ENCODE measurements around the gene COBL.

Gene COBL

DNA sequence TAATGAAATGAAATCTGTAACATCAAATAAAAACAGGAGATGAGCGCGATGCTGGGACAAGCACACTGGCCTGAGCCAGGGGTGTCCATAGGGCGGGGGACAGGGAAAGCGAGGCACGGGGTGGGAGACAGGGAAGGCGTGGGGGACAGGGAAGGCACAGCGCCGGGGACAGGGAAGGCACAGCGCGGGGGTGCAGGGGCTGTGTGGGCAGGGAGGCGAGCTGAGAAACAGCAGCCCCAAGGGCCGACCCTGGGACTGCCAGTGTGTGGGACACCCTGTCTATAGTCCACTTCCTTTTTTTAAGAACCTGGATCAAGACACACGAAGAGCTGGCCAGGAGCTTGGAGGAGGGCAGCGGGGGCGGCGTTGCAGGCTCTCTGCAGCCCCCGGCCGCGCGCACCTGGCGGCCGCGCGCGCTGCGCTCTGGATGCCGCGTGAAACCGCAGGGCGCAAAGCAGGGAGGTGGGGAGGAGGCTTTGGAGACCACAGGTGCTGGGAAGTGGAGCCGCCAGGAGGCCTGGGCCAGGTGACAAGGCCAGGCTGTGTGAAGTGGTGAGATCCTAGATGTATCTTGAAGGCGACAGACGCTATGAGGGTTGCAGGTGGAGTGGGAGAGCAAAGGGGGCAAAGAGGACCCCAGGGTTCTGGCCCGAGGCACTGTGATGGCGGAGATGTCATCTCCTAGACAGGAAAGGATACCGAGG, 157.7 kb downstream of the COBL start:
- Histone ChIP-seq H2AFZ (no peak overlapping the region), H3K4me3 (ENCODE audit: low read depth, low read length) (no peak overlapping the region), H3K4me1 (peaks cover 7% of the 10 kb centered on the region), H3K27ac (no peak overlapping the region), H3K9me3 (ENCODE audit: control insufficient read depth, low read length) (no peaks in the 10 kb centered on the region), H3K4me2 (ENCODE audit: low read length) (no peak overlapping the region), H3K27me3 (ENCODE audit: control insufficient read depth, insufficient read depth, low read length) (no peaks in the 10 kb centered on the region), H3K36me3 (ENCODE audit: control insufficient read depth, insufficient read depth, low read length) (no peaks in the 10 kb centered on the region), H3K79me2 (peaks cover 20% of the 10 kb centered on the region), H3K9ac (no peak overlapping the region)
- TF ChIP-seq, protein P1, sequence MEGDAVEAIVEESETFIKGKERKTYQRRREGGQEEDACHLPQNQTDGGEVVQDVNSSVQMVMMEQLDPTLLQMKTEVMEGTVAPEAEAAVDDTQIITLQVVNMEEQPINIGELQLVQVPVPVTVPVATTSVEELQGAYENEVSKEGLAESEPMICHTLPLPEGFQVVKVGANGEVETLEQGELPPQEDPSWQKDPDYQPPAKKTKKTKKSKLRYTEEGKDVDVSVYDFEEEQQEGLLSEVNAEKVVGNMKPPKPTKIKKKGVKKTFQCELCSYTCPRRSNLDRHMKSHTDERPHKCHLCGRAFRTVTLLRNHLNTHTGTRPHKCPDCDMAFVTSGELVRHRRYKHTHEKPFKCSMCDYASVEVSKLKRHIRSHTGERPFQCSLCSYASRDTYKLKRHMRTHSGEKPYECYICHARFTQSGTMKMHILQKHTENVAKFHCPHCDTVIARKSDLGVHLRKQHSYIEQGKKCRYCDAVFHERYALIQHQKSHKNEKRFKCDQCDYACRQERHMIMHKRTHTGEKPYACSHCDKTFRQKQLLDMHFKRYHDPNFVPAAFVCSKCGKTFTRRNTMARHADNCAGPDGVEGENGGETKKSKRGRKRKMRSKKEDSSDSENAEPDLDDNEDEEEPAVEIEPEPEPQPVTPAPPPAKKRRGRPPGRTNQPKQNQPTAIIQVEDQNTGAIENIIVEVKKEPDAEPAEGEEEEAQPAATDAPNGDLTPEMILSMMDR (IDR thresholded peaks at IDR 0.05) = no peak

DNA sequence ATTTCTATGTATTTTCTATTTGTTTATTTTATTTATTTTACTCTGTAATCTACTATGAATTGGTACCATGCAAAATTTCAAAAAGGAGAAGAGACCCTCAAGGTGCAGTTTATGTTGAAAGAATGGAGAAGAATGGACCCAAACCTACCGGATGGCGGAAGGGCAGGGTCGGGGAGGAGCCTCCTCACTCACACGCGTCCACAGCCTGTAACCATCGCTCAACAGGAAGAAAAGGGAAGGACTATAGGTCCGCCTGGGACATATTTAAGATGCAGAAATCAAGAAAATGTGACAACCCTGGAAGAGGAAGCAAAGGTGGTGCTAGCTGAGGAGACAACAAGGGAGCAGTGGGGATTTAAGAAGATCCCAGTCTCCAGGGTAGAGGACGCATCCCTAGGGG, 158.4 kb downstream of the COBL start:
- no peak overlapping the region for H3K9ac ChIP-seq
- TF ChIP-seq, protein P1 (IDR thresholded peaks at IDR 0.05) = no peak

DNA sequence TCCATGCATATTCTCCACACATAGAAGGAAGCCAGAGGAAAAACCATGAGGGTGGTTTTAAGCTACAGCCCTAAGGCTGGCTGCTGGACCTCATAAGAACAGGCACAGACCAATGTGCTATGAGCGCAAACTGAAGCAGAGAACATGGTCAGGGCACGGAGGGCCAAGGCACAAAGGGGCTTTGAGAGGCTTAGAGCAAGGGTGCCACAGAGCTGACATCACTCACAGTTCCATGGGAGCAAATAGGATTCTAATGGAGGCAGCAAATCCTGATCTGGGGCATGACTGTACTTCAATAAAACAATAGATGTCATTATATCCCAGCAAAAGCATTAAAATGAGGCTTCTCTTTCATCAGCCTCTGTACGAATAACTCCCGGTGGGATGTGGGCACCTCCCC, 162.4 kb downstream of the COBL start:
- Histone ChIP-seq H3K4me3 (ENCODE audit: low read depth, low read length) (no peak overlapping the region), H3K79me2 (peaks cover 40% of the 10 kb centered on the region), H3K27me3 (ENCODE audit: control insufficient read depth, insufficient read depth, low read length) (no peaks in the 10 kb centered on the region), H3K9ac (no peak overlapping the region), H3K4me2 (ENCODE audit: low read length) (no peak overlapping the region), H3K36me3 (ENCODE audit: control insufficient read depth, insufficient read depth, low read length) (no peaks in the 10 kb centered on the region), H3K27ac (no peak overlapping the region), H3K9me3 (ENCODE audit: control insufficient read depth, low read length) (no peaks in the 10 kb centered on the region), H3K4me1 (no peaks in the 10 kb centered on the region), H2AFZ (no peak overlapping the region)
- TF ChIP-seq, protein P1 (IDR thresholded peaks at IDR 0.05) = no peak

More for the DNA sequence above, 158.4 kb downstream of the COBL start:
- no peak overlapping the region for H2AFZ ChIP-seq
- H3K4me1 ChIP-seq = peaks cover 5% of the 10 kb centered on the region
- no peak overlapping the region for H3K4me3 ChIP-seq (ENCODE audit: low read depth, low read length)
- no peaks in the 10 kb centered on the region for H3K27me3 ChIP-seq (ENCODE audit: control insufficient read depth, insufficient read depth, low read length)
- H3K79me2 ChIP-seq = peaks cover 24% of the 10 kb centered on the region
- no peaks in the 10 kb centered on the region for H3K9me3 ChIP-seq (ENCODE audit: control insufficient read depth, low read length)
- H3K27ac ChIP-seq = no peak overlapping the region
- no peaks in the 10 kb centered on the region for H3K36me3 ChIP-seq (ENCODE audit: control insufficient read depth, insufficient read depth, low read length)
- no peak overlapping the region for H3K4me2 ChIP-seq (ENCODE audit: low read length)

DNA sequence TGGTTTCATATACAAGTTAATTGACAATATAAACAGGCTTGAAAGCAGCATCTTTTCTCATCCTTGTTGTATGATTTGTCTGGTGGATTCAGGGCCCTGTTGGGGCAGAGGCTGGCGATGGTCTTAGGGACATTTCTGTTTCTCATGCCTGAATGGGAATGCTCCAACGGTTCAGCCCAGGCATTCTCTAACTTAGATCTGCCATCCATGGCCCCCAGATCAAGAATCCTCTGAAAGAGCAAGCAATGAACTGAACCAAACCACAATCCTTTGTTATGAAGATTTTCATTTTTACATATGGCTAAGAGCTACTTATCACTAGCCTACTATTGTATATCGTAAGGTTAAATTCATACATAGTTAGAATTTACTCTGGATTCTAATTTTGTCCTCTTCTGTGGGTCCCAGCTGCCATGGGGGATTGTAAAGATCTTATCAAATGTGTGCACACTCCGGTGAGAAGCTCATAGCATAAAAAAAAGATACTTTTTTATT, 163.9 kb downstream of the COBL start:
- H2AFZ ChIP-seq = no peak overlapping the region
- H3K27me3 ChIP-seq (ENCODE audit: control insufficient read depth, insufficient read depth, low read length) = no peaks in the 10 kb centered on the region
- no peak overlapping the region for H3K4me2 ChIP-seq (ENCODE audit: low read length)
- no peaks in the 10 kb centered on the region for H3K4me1 ChIP-seq
- H3K9ac ChIP-seq = no peak overlapping the region
- H3K79me2 ChIP-seq = peaks cover 34% of the 10 kb centered on the region
- no peak overlapping the region for H3K4me3 ChIP-seq (ENCODE audit: low read depth, low read length)
- no peak overlapping the region for H3K27ac ChIP-seq
- H3K36me3 ChIP-seq (ENCODE audit: control insufficient read depth, insufficient read depth, low read length) = no peaks in the 10 kb centered on the region
- TF ChIP-seq, protein P1 (IDR thresholded peaks at IDR 0.05) = no peak
- no peaks in the 10 kb centered on the region for H3K9me3 ChIP-seq (ENCODE audit: control insufficient read depth, low read length)

DNA sequence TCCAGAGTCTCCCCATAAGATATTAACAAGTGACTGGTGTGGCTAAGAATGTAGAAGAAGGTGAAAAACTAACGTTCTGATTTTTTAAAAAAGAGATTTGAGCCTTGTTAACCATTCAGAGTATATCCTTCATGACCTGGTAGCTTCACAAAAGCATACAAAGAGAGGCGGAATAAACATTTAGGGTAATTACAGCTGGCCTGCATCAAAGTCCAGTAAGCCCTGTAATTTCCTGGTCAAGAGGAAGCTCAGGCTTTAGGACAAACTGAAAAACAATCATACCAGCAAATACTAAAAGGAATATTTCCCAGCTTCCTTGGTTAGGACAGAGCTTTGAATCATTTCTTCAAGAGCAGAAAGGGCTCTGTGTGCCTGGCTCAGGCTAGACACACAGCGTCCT, 165.2 kb downstream of the COBL start:
- Histone ChIP-seq H3K27ac (no peak overlapping the region), H3K9ac (no peak overlapping the region), H3K4me3 (ENCODE audit: low read depth, low read length) (no peak overlapping the region), H3K4me2 (ENCODE audit: low read length) (no peak overlapping the region), H2AFZ (no peak overlapping the region), H3K9me3 (ENCODE audit: control insufficient read depth, low read length) (no peaks in the 10 kb centered on the region), H3K79me2 (peaks cover 27% of the 10 kb centered on the region), H3K27me3 (ENCODE audit: control insufficient read depth, insufficient read depth, low read length) (no peaks in the 10 kb centered on the region), H3K4me1 (no peaks in the 10 kb centered on the region), H3K36me3 (ENCODE audit: control insufficient read depth, insufficient read depth, low read length) (no peaks in the 10 kb centered on the region)
- TF ChIP-seq, protein P1 (IDR thresholded peaks at IDR 0.05) = no peak
